ENCODE results near the gene RPS6KA3. TPM values are rescaled to one million over a fixed set of nuclear protein-coding genes. Genes with fewer than 3 reads are reported as not detected.

RPS6KA3 gene
- 18.2 TPM for polyA plus RNA-seq (2013, experiment 1 of 2; ENCODE audit: insufficient read length)
- polyA plus RNA-seq (2013, experiment 2 of 2; ENCODE audit: insufficient read length), result 16.7 TPM

DNA sequence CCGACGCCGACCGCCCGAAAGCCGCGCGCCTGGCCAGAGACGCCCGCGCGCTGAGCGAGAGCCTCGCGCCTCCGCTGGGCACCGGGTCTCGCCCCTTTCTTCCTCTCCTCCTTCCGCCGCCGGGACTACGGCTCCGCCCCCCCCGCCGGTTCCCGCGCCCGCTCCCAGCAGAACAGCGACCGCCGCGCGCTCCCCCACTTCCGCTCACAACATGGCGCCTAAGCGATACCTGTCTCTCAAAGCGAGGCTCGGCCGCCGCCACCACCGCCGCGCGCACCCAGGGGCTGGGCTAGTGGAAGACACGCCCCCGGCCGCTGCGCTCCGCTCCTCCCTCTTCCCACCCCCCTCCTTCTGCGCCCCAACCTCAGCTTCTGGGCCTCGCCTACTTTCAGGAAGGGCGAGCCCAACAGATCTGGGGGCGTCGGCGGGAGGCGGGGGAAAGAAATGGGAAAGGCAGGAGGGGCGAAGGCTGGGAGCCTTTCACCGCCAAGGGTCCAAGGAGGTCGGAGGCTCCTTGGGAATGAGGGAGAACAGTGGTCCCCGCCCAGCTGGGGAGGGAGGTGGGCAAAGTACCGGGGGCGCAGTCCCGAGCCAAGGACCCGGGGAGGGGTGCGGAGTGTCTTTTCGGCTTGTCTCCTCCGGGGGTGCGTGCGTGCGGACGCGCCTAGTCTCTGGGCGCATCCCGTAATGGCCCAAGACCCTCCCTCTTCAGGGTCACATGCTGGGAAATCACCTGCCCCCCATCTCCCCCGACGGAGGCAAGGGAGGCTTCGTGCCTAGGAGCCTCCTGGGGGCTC lies at the start of gene RPS6KA3:
TSS of gene RPS6KA3 (minus strand) at position 100 of the 797 bp plus-strand sequence. CDS start 277 bp downstream, outside the sequence.
- peak; percentile 79 for DNase-seq

GRCh38 chrX:20315140-20315539 lies 48.4 kb upstream of the RPS6KA3 start:
- no peak for DNase-seq

DNA sequence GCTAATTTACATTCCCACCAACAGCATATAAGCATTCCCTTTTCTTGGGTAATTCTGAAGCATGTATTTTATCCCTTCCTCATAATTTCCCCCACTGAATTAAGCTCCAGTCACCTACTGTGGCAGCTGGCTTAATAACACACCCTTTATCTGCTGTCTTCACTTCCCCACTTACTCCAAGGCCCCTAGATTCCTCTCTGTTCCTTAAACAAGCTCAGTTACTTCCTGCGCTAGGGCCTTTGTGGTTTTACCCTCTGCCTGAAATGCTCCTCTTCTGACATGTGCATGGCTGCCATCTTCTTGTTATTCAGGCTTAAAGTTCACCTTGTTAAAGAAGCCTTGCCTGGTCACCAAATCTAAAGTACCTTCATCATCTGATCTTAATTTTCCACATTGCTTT lies 47.2 kb upstream of the RPS6KA3 start:
- no peak for DNase-seq

- no peak for DNase-seq
Measured at GRCh38 chrX:20312018-20312417, 45.3 kb upstream of the RPS6KA3 start.

GRCh38 chrX:20311505-20311904 lies 44.8 kb upstream of the RPS6KA3 start:
- no peak for DNase-seq

DNA sequence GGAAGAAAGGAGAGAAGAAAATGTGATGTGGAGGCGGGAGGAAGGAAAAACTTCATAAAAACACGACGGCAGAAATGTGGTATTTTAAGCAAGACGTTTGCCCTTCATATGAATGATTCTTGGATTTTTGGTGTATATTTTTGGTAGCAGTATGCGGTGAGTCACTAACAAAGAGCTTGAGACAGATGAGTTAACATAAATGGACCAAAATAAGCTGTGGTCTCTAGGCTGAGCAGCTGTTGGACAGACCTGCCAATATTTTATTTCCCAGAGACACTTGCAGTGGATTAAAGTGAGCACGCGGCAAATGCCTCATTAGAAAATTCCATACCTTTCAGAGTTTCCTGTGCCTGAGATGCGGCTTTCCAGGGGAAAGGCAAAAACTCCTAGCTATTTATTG lies 43.1 kb upstream of the RPS6KA3 start:
- peak; percentile 39 for DNase-seq

DNA sequence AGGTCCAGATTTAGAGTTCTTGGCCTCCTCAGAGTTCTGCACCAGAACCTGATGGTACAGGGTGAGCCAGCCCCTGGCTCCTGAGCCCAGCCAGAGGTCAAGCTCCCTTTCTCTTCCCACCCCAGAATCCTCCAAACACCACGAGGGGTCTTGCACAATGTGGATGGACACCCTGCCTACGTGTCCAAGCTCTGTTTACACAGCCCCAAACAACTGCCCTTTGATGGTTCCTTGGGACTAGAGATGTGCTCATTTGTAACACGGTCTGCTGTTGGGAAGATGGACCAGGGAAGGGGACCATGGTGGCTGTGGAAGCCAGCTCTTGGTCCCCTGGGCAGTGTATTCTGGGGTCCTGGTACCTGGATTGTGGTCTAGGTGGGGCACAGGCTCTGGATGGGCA lies 40.0 kb upstream of the RPS6KA3 start:
- DNase-seq, result no peak

- no peak for DNase-seq
Measured at GRCh38 chrX:20300822-20301221, 34.1 kb upstream of the RPS6KA3 start.

DNA sequence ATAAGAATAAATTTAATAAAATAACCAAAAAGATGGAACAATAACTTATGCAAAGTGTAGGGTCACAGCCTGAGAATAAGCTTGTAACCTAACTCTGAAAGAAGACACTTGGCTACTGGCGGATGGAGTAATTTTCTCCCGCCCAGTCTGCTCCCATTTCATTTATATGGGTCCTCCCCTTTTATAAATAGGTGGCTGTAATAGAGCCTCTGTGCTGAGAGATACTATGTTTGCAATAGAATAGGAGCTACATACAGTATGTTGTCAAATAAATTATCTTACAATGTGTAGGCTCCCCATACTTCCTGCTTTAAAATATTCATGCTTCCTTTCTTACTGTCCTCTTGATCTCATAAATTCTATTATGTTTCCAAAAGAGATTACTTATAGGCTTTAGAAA lies 28.2 kb upstream of the RPS6KA3 start:
- DNase-seq, result no peak

DNA sequence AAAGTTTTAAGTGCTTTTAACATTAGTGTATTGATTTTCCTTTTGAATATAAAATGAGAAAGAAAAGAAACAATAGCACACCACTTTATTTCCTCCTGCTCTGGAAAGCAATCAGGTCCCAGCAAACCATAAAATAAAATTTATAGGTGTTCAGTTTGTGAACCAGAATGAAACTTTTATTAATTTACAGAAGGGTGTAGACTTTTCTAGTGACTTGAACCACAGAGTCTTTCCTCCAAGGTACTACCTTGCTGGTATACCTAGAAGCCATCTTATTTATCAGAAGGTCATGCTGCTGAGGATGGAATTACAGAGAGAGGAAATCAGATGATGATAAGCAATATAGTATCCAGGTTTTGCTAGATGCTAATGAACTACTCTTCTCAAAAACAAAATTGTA lies 27.6 kb upstream of the RPS6KA3 start:
- DNase-seq, result no peak

GRCh38 chrX:20285511-20285910 lies 18.8 kb upstream of the RPS6KA3 start:
- peak; percentile 22 for DNase-seq

- DNase-seq, result peak; percentile 5
Measured at GRCh38 chrX:20284992-20285391, 18.3 kb upstream of the RPS6KA3 start.

DNA sequence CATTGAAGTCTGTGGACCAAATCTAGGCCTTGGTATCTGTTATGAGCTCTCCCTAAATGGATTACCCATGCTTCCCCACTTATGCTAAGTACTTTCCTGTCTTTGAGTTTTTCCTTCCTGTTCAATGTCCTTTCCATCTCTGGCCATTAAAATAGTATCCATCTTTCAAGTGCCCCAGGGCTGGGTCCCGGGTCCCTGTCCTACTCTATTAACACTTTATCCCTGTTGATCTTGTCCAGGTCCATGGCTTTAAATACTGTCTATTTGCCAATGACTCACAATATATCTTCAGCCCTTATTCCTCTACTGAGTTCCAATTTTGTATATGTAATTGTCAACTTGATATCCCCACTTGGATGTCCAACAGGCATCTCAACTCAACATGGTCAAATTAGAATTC lies 17.7 kb upstream of the RPS6KA3 start:
- DNase-seq, result no peak

DNA sequence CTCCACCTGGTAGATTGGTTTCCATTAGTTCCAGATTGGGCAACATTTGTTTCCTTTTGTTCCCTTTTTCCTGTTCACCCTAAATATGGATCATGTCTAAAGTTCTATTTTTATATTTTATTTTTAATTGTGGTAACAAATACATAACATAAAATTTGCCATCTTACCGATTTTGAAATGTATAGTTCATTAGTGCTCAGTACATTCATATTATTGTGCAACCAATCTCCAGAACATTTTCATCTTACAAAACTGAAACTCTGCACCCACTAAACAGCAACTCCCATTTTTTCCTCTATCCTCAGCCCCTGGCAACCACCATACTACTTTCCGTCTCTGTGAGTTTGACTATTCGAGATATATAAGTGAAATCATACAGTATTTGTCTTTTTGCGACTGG lies 14.2 kb upstream of the RPS6KA3 start:
- DNase-seq, result no peak

DNA sequence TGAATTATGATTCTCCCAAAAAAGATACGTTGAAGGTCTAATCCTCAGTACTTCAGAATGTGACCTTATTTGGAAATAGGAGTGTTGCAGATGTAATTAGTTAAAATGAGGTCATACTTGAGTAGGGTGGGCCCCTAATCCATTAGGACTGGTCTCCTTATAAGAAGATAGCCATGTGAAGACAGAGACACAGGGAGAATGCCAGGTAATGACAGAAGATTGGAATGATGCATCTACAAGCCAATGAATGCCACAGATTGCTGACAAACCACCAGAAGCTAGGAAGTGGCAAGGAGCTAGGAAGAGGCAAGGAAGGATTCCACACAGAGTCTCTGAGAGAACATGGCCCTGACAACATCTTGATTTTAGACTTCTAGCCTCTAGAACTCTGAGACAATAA lies 7.4 kb upstream of the RPS6KA3 start:
- DNase-seq, result peak; percentile 37

DNA sequence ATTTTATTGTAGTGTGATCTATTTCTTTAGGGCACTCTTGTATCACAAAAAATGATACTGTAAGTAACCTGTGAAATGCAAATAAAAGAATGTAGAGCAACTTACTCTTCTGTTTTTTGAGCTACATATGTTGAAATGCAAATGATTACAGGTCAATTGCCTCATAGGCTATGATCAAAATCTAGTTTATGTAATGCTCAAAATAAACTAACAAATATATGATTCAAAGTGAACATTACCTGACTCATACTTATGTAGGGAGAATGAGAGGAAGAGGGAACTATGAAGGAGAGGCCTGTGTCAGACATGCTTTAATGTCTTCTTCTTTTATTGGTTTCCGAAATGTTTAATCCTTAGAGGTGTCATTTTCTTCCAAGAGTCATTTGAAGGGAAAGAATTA lies 5.0 kb upstream of the RPS6KA3 start:
- DNase-seq, result no peak

DNA sequence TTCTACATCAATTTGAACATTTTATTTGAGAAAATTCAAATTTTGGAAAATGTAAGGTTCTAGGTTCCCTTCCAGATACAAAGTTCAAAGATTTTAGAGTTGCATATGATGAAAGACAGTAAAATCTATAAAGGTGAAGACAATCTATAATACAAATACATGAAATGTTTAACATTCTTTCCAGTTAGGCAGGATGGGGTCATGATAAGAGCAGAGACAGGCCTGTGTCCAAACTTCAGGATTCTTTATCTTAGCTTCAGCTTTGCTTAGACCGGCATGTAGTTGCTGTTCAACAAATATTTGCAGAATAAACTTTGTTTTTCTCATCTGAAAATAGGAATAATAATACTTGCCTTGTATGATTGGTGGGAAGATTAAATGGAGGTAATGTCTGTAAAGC lies 4.5 kb upstream of the RPS6KA3 start:
- DNase-seq, result no peak

GRCh38 chrX:20270562-20270890 lies 3.8 kb upstream of the RPS6KA3 start:
- peak; percentile 4 for DNase-seq

GRCh38 chrX:20269848-20270561 lies 3.3 kb upstream of the RPS6KA3 start:
- no peak for DNase-seq

DNA sequence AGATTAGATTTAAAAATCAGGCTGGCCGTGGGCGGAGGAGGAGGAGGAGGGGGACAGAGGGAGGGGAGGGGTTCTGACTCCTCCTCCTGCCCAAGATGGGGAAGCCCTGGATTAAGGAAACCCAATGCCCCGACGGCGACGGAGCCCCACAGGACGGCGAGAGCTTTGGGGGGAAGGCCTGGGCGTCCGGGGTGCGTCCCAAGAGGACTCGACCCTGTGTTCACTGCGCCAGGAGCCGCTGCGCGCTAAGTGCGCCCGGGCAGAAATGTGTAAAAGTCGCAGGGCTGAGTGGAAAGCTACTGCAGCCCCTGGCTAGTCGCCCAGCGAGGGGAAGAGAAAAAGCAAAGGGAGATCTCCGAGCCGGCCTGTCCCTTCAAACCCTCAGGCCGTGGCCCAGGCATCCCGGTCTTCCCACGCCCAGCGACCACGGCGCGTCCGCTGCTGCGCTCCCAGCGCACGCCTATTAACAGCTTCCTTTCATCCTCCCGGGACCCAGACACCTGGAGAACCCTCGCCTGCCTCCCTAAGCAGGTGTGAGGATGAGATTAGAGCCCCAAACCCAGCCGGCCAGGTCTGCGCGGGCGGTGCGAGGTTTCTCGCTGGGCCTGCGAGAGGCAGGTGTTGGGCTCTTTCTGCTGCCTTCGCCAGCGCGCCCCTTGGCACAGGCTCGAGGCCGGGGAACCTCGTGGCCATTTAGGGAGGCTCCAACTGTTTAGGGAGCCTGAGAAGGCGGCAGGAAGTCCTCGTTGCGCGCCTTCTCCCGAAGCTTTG lies 1.4 kb upstream of the RPS6KA3 start:
- no peak for DNase-seq

DNA sequence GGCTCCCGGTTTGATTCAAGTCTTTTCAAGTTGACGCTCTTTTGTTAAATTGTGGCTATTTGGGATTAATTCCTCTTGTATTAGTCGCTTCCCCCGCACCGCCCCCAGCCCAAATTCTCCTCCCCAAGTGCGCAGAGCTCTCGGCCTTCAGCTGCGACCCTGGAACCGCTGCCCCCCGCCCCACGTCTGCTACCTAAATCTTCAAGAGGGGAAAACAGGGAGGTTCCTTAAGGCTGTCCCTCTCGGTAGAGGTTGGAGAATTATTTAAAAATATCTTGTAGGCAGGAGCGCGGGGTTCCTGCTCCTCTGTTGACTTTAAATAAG lies 860 bp upstream of the RPS6KA3 start:
- no peak for DNase-seq

DNA sequence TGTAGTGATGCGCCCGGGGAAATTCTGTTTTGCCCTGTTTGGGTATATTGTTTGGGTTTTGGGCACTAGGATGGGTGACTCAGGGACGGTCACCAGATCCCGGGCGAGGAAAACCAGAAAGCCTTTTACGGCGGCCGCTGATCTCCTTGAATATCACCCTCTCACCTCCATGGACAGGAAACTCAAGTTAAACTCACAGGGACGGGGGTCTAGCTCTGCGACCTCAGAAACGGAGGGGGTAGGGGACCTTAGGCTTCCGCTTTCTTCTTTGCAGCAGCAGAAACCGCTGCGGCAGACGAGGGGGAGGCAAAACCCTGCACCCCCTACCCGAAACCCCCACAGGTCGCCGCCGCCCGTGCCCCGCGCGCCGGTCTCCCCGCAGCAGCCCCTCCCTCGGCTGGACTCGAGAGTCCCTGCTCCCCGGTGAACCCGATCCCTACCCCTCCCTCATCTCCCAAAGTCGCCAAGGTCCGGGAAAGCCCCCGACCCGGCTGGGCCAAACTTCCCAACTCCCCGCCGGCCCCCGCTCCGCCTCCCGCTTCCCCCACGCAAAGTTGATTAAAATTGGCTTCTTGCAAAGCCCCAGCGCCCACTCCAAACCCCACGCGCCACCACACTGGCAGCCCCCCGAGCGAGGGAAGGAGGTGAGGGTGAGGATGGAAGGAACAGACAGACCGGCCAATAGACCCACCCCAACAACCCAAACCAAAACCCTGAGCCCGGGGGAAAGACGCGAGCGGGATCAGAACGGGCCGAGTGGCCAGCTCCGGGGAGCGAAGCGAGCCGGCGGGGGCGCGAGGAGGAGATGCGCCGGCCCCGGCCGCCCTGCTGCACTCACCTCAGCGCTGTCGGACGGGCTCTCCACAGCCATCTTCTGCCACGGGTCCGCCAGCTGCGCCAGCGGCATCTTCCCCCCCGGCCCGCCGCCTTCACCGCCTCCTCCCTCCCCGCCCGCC lies 705 bp downstream of the RPS6KA3 start:
- peak; percentile 19 for DNase-seq
